Astrocyte (in vitro differentiated cells and primary cell): ENCODE measurements around the gene C20orf144. TPM values are rescaled to one million over a fixed set of nuclear protein-coding genes. Genes with fewer than 3 reads are reported as not detected.

ENCODE experiments used
- DNase-seq: peaks from one replicate; pipeline ENCODE4 v3.0.0-alpha.2; 2010; ENCODE audit warnings: low read depth
- FAIRE-seq: peaks from 2 replicates; lab custom pipeline; 2011; peaks lifted over from hg19 to GRCh38; lab: Jason Lieb, UNC
- H2AFZ ChIP-seq: 2 replicates; pipeline ENCODE4 v1.6.0; 2012; ENCODE audit warnings: low read depth, low read length, inconsistent platforms
- H3K27ac ChIP-seq: 2 replicates; pipeline ENCODE4 v1.5.1; 2011; ENCODE audit warnings: low read depth, low read length, inconsistent platforms
- H3K27me3 ChIP-seq: 2 replicates; pipeline ENCODE4 v1.6.0; 2011; ENCODE audit warnings: low read length, inconsistent platforms; ENCODE audit not compliant: insufficient read depth
- H3K36me3 ChIP-seq: 2 replicates; pipeline ENCODE4 v1.5.1; 2011; ENCODE audit warnings: low read length, inconsistent platforms; ENCODE audit not compliant: insufficient read depth
- H3K4me1 ChIP-seq: 2 replicates; pipeline ENCODE4 v1.5.1; 2011; ENCODE audit warnings: low read length, inconsistent platforms; ENCODE audit not compliant: insufficient read depth
- H3K4me2 ChIP-seq: 2 replicates; pipeline ENCODE4 v1.6.0; 2012; ENCODE audit warnings: low read length, inconsistent platforms
- H3K4me3 ChIP-seq: 2 replicates; pipeline ENCODE4 v1.5.1; 2011; ENCODE audit warnings: low read depth, mild to moderate bottlenecking, low read length, inconsistent platforms; ENCODE audit not compliant: insufficient read depth
- H3K79me2 ChIP-seq: 2 replicates; pipeline ENCODE4 v1.6.0; 2012; ENCODE audit warnings: mild to moderate bottlenecking, low read length, inconsistent platforms; ENCODE audit not compliant: insufficient read depth
- H3K9ac ChIP-seq: 2 replicates; pipeline ENCODE4 v1.6.0; 2012; ENCODE audit warnings: mild to moderate bottlenecking, low read length, inconsistent platforms
- H3K9me3 ChIP-seq: 2 replicates; pipeline ENCODE4 v1.5.1; 2012; ENCODE audit warnings: low read depth, mild to moderate bottlenecking, low read length, inconsistent platforms; ENCODE audit not compliant: insufficient read depth
- H4K20me1 ChIP-seq: 2 replicates; pipeline ENCODE4 v1.6.0; 2012; ENCODE audit warnings: low read length, inconsistent platforms; ENCODE audit not compliant: insufficient read depth
- H3K27ac Mint-ChIP-seq: one replicate; pipeline ENCODE4 v1.8.0; 2021; ENCODE audit warnings: mild to moderate bottlenecking, mixed read lengths; ENCODE audit not compliant: unreplicated experiment
- H3K27me3 Mint-ChIP-seq: one replicate; pipeline ENCODE4 v1.8.0; 2021; ENCODE audit warnings: low read depth, mixed read lengths; ENCODE audit not compliant: unreplicated experiment
- H3K36me3 Mint-ChIP-seq: one replicate; pipeline ENCODE4 v1.8.0; 2021; ENCODE audit warnings: low read depth, mixed read lengths; ENCODE audit not compliant: unreplicated experiment
- H3K4me1 Mint-ChIP-seq: one replicate; pipeline ENCODE4 v1.8.0; 2021; ENCODE audit warnings: low read depth, mixed read lengths; ENCODE audit not compliant: unreplicated experiment
- H3K4me3 Mint-ChIP-seq: one replicate; pipeline ENCODE4 v1.8.0; 2021; ENCODE audit warnings: mild to moderate bottlenecking, moderate library complexity, mixed read lengths; ENCODE audit not compliant: unreplicated experiment
- H3K9me3 Mint-ChIP-seq: one replicate; pipeline ENCODE4 v1.8.0; 2021; ENCODE audit warnings: mild to moderate bottlenecking, mixed read lengths; ENCODE audit not compliant: unreplicated experiment
- CTCF ChIP-seq: IDR thresholded peaks from 2 replicates; pipeline ENCODE4 v1.5.1; 2011; ENCODE audit warnings: low read depth, mild to moderate bottlenecking, inconsistent platforms, low read length, moderate library complexity; ENCODE audit not compliant: insufficient read depth
- EZH2 ChIP-seq: IDR thresholded peaks from 2 replicates; pipeline ENCODE4 v1.6.1; 2012; ENCODE audit warnings: mild to moderate bottlenecking, low read length, inconsistent platforms; ENCODE audit not compliant: insufficient read depth
- total RNA-seq: library from RNA; stranded (reverse); gene quantifications from 2 replicates; pipeline ENCODE4 v1.2.1, GENCODE V29; 2021

Gene C20orf144
- total RNA-seq, 1 donor from 2014 or later = 0.16 TPM

- Histone ChIP-seq H3K79me2 (no peaks in the 10 kb centered on the region), H4K20me1 (no peaks in the 10 kb centered on the region), H3K9me3 (no peaks in the 10 kb centered on the region), H3K36me3 (no peaks in the 10 kb centered on the region), H3K27ac (no peak overlapping the region), H3K4me1 (peaks cover 7% of the 10 kb centered on the region), H3K9ac (no peak overlapping the region), H3K4me3 (no peak overlapping the region), H2AFZ (no peak overlapping the region), H3K27me3 (no peaks in the 10 kb centered on the region), H3K4me2 (no peak overlapping the region)
- Mint-ChIP-seq H3K27me3 (no peaks in the 10 kb centered on the region), H3K9me3 (no peaks in the 10 kb centered on the region), H3K4me3 (no peak overlapping the region), H3K36me3 (no peaks in the 10 kb centered on the region), H3K27ac (no peak overlapping the region), H3K4me1 (peaks cover 13% of the 10 kb centered on the region)
- TF ChIP-seq EZH2 (no peak), CTCF (no peak)
- DNase-seq (no peak), FAIRE-seq (no peak)
Measured at GRCh38 chr20:33660685-33661058, 1.5 kb upstream of the C20orf144 start.

- Histone ChIP-seq H3K36me3 (no peaks in the 10 kb centered on the region), H3K27ac (peak overlapping the region; percentile 58), H4K20me1 (peaks cover 5% of the 10 kb centered on the region), H3K9me3 (no peaks in the 10 kb centered on the region), H3K27me3 (no peaks in the 10 kb centered on the region), H3K79me2 (no peaks in the 10 kb centered on the region), H3K4me3 (peak overlapping the region; percentile 75), H3K4me2 (peak overlapping the region; percentile 91), H3K4me1 (peaks cover 24% of the 10 kb centered on the region), H3K9ac (peak overlapping the region; percentile 86), H2AFZ (peak overlapping the region; percentile 97)
- Mint-ChIP-seq H3K4me3 (peak overlapping the region; percentile 82), H3K27ac (peak overlapping the region; percentile 34), H3K36me3 (peaks cover 2% of the 10 kb centered on the region), H3K9me3 (no peaks in the 10 kb centered on the region), H3K4me1 (peaks cover 20% of the 10 kb centered on the region), H3K27me3 (no peaks in the 10 kb centered on the region)
- no peak for FAIRE-seq
- peak; percentile 44 for DNase-seq
- TF ChIP-seq CTCF (no peak), EZH2 (no peak)
Measured at GRCh38 chr20:33663161-33664084, 1.3 kb downstream of the C20orf144 start.
